Measurements from ENCODE around the gene PISD. TPM values are rescaled to one million over a fixed set of nuclear protein-coding genes. Genes with fewer than 3 reads are reported as not detected.
"Not testable (repeated sequence)": the region's sequence is repeated elsewhere in the genome, so short reads cannot be mapped to it uniquely, and the experiment has no call there.

Gene PISD
- total RNA-seq, 1 donor from 2014 or later = 36.2 TPM

- Mint-ChIP-seq H3K27ac (ENCODE audit: unreplicated experiment) (no peak overlapping the region), H3K4me3 (ENCODE audit: unreplicated experiment) (no peak overlapping the region), H3K4me1 (ENCODE audit: unreplicated experiment) (peaks cover 30% of the 10 kb centered on the region), H3K9me3 (ENCODE audit: unreplicated experiment) (no peaks in the 10 kb centered on the region), H3K36me3 (ENCODE audit: unreplicated experiment) (peaks cover 18% of the 10 kb centered on the region), H3K27me3 (ENCODE audit: unreplicated experiment) (no peaks in the 10 kb centered on the region)
- DNase-seq (ENCODE audit: extremely low spot score, unreplicated experiment) = no peak
- no peak for TF ChIP-seq CTCF (IDR thresholded peaks at IDR 0.05)
Measured at GRCh38 chr22:31680861-31681341, 18.9 kb upstream of the PISD start.

- H3K27ac Mint-ChIP-seq (ENCODE audit: unreplicated experiment) = no peak overlapping the region
- DNase-seq (ENCODE audit: extremely low spot score, unreplicated experiment) = no peak
- H3K4me1 Mint-ChIP-seq (ENCODE audit: unreplicated experiment) = peaks cover 30% of the 10 kb centered on the region
- no peak overlapping the region for H3K4me3 Mint-ChIP-seq (ENCODE audit: unreplicated experiment)
- H3K27me3 Mint-ChIP-seq (ENCODE audit: unreplicated experiment) = no peaks in the 10 kb centered on the region
- TF ChIP-seq CTCF (IDR thresholded peaks at IDR 0.05) = no peak
- H3K9me3 Mint-ChIP-seq (ENCODE audit: unreplicated experiment) = no peaks in the 10 kb centered on the region
- H3K36me3 Mint-ChIP-seq (ENCODE audit: unreplicated experiment) = no peaks in the 10 kb centered on the region
Measured at GRCh38 chr22:31678748-31679147, 16.7 kb upstream of the PISD start.

GRCh38 chr22:31676700-31677099 is 14.7 kb upstream of the PISD start:
- peak overlapping the region; percentile 52 for H3K27ac Mint-ChIP-seq (ENCODE audit: unreplicated experiment)

GRCh38 chr22:31674219-31674618 is 12.2 kb upstream of the PISD start:
- H3K27ac Mint-ChIP-seq (ENCODE audit: unreplicated experiment); H3K4me1 Mint-ChIP-seq (ENCODE audit: unreplicated experiment); H3K4me3 Mint-ChIP-seq (ENCODE audit: unreplicated experiment); H3K9me3 Mint-ChIP-seq (ENCODE audit: unreplicated experiment); DNase-seq (ENCODE audit: extremely low spot score, unreplicated experiment); H3K27me3 Mint-ChIP-seq (ENCODE audit: unreplicated experiment); H3K36me3 Mint-ChIP-seq (ENCODE audit: unreplicated experiment): not testable (repeated sequence)

More at GRCh38 chr22:31676700-31677099, 14.7 kb upstream of the PISD start:
- Mint-ChIP-seq H3K4me3 (ENCODE audit: unreplicated experiment) (peak overlapping the region; percentile 79), H3K9me3 (ENCODE audit: unreplicated experiment) (no peaks in the 10 kb centered on the region), H3K36me3 (ENCODE audit: unreplicated experiment) (no peaks in the 10 kb centered on the region), H3K4me1 (ENCODE audit: unreplicated experiment) (peaks cover 21% of the 10 kb centered on the region), H3K27me3 (ENCODE audit: unreplicated experiment) (no peaks in the 10 kb centered on the region)
- no peak for TF ChIP-seq CTCF (IDR thresholded peaks at IDR 0.05)
- peak; percentile 91 for DNase-seq (ENCODE audit: extremely low spot score, unreplicated experiment)

GRCh38 chr22:31668849-31669248 is 6.8 kb upstream of the PISD start:
- DNase-seq (ENCODE audit: extremely low spot score, unreplicated experiment); H3K27ac Mint-ChIP-seq (ENCODE audit: unreplicated experiment): not testable (repeated sequence)

GRCh38 chr22:31662668-31663037 is 638 bp upstream of the PISD start:
- no peaks in the 10 kb centered on the region for H3K27me3 Mint-ChIP-seq (ENCODE audit: unreplicated experiment)
- no peaks in the 10 kb centered on the region for H3K9me3 Mint-ChIP-seq (ENCODE audit: unreplicated experiment)
- H3K4me3 Mint-ChIP-seq (ENCODE audit: unreplicated experiment) = peak overlapping the region; percentile 99
- H3K36me3 Mint-ChIP-seq (ENCODE audit: unreplicated experiment) = no peaks in the 10 kb centered on the region
- DNase-seq (ENCODE audit: extremely low spot score, unreplicated experiment) = no peak
- H3K27ac Mint-ChIP-seq (ENCODE audit: unreplicated experiment) = peak overlapping the region; percentile 88
- H3K4me1 Mint-ChIP-seq (ENCODE audit: unreplicated experiment) = peaks cover 21% of the 10 kb centered on the region
- TF ChIP-seq CTCF (IDR thresholded peaks at IDR 0.05) = no peak

More at GRCh38 chr22:31668849-31669248, 6.8 kb upstream of the PISD start:
- not testable (repeated sequence) for H3K36me3 Mint-ChIP-seq (ENCODE audit: unreplicated experiment); H3K9me3 Mint-ChIP-seq (ENCODE audit: unreplicated experiment); H3K27me3 Mint-ChIP-seq (ENCODE audit: unreplicated experiment); H3K4me1 Mint-ChIP-seq (ENCODE audit: unreplicated experiment); H3K4me3 Mint-ChIP-seq (ENCODE audit: unreplicated experiment)

- Mint-ChIP-seq H3K27ac (ENCODE audit: unreplicated experiment) (peak overlapping the region; percentile 88), H3K4me1 (ENCODE audit: unreplicated experiment) (peaks cover 21% of the 10 kb centered on the region), H3K4me3 (ENCODE audit: unreplicated experiment) (peak overlapping the region; percentile 99)
- not testable (repeated sequence) for H3K36me3 Mint-ChIP-seq (ENCODE audit: unreplicated experiment); H3K9me3 Mint-ChIP-seq (ENCODE audit: unreplicated experiment); H3K27me3 Mint-ChIP-seq (ENCODE audit: unreplicated experiment); DNase-seq (ENCODE audit: extremely low spot score, unreplicated experiment)
Measured at GRCh38 chr22:31660860-31661341, 1.1 kb downstream of the PISD start.

Measured in osteocyte (in vitro differentiated cells).